OCI-LY1 (cell line): ENCODE measurements around the gene SNHG17.
"Not testable (repeated sequence)": the region's sequence is repeated elsewhere in the genome, so short reads cannot be mapped to it uniquely, and the experiment has no call there.

Experiments
- CTCF ChIP-seq: fragments of 200-600 bp; sonication (generic), shearing (Covaris generic); IDR thresholded peaks from 2 replicates; pipeline ENCODE4 v1.5.1; 2017; ENCODE audit warnings: mild to moderate bottlenecking, antibody characterized with exemption, low read length, moderate library complexity, mixed read lengths
- EZH2 ChIP-seq: fragments of 200-600 bp; sonication (generic), shearing (Covaris generic); IDR thresholded peaks from 2 replicates; pipeline ENCODE4 v1.8.0; 2017; ENCODE audit warnings: borderline replicate concordance, mixed run types, mild to moderate bottlenecking, antibody characterized with exemption, low read length, moderate library complexity, mixed read lengths

- not testable (repeated sequence) for TF ChIP-seq CTCF, EZH2
These were observed 26.0 kb upstream of the SNHG17 start for GRCh38 chr20:38461167-38461566.
